EL (cell line): ENCODE results near the gene CNTNAP2.
A peak's percentile ranks its signal among the peaks of the same experiment; 100 is the strongest.

Experiments used
- DNase-seq: peaks from one replicate; pipeline ENCODE4 v3.0.0-alpha.2; 2016

Gene CNTNAP2

GRCh38 chr7:146635205-146636032 lies 518.8 kb downstream of the CNTNAP2 start:
- no peak for DNase-seq

GRCh38 chr7:146636033-146636356 lies 519.4 kb downstream of the CNTNAP2 start:
- no peak for DNase-seq

GRCh38 chr7:146636581-146636980 lies 520.0 kb downstream of the CNTNAP2 start:
- DNase-seq: no peak

DNA sequence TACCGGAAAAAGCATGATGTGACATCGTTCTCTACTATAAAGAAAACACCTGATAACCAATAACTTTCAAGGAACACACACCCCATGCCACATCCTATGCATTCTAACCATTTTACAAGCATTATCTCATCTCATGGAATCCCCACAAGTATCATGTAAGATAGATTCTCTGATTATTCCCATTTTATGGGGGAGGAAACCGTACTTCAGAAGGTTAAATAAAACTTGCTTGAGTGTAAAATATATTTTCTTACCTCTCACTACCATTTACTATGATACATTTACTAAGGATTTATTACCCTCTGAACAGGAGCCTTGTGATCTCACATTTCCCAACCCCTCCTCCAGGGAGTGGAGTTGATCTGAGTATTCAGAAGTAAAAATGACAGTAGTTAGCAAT lies 522.7 kb downstream of the CNTNAP2 start:
- no peak for DNase-seq

GRCh38 chr7:146641491-146641890 lies 524.9 kb downstream of the CNTNAP2 start:
- DNase-seq: no peak

- no peak for DNase-seq
Measured at GRCh38 chr7:146645383-146645976, 528.9 kb downstream of the CNTNAP2 start.

- no peak for DNase-seq
Measured at GRCh38 chr7:146647445-146647844, 530.8 kb downstream of the CNTNAP2 start.

GRCh38 chr7:146652176-146652575 lies 535.6 kb downstream of the CNTNAP2 start:
- DNase-seq: no peak

DNA sequence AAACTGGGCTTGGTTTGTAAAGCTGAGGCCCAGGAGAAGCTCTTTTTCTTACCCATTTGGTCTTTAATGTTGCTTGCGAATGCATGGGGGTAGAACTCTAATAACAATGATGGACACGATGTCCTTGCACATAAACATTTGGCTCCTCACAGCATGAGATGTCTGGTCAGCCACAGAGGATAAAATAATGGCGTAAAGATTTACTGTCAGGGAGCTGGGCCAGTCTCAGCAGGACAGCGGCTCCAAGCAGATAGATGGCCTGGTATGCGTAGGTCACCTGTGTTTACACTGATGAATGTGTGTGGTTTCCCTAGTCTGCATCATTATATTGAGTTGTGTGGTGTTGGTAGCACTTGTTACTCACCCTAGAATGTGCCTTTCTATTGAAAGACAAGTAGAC lies 537.4 kb downstream of the CNTNAP2 start:
- DNase-seq: no peak

GRCh38 chr7:146655928-146656797 lies 539.6 kb downstream of the CNTNAP2 start:
- no peak for DNase-seq

GRCh38 chr7:146656988-146657387 lies 540.4 kb downstream of the CNTNAP2 start:
- no peak for DNase-seq

- DNase-seq: no peak
Measured at GRCh38 chr7:146658604-146659003, 542.0 kb downstream of the CNTNAP2 start.

- no peak for DNase-seq
Measured at GRCh38 chr7:146659732-146660131, 543.1 kb downstream of the CNTNAP2 start.

DNA sequence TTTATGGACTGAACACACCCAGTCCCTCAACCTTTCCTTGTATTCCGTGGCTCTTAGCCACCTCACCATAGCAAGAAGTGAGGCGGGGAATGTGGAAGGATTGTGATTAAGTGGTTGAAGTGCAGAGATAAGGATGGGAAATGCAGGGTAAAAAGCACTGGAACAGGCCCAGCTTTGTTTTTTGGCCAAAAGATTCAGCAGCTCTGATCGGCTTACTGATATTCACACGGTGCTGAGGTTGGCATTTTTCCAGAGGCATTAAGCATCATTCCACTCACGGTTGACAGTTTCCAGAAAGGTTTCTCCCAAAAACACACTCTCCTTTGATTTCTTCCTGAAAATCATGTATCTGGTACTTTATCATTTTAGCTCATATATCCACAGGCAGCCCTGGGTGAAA lies 544.2 kb downstream of the CNTNAP2 start:
- DNase-seq: no peak

GRCh38 chr7:146661435-146661834 lies 544.8 kb downstream of the CNTNAP2 start:
- DNase-seq: no peak

DNA sequence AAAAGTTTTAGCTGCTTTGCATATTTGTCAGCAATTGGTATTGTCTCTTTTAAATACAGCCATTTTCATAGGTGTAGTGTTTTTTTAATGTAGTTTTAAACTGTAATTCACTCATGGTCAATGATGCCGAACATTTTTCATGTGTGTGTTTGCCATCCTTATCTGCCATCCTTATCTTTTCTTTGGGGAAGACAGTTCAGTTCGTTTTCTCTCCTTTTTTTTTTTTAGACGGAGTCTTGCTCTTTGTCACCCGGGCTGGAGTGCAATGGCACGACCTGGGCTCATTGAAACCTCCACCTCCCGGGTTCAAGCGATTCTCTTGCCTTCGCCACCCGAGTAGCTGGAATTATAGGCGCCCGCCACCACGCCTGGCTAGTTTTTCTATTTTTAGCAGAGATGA lies 545.3 kb downstream of the CNTNAP2 start:
- no peak for DNase-seq

GRCh38 chr7:146665023-146665422 lies 548.4 kb downstream of the CNTNAP2 start:
- DNase-seq: no peak

DNA sequence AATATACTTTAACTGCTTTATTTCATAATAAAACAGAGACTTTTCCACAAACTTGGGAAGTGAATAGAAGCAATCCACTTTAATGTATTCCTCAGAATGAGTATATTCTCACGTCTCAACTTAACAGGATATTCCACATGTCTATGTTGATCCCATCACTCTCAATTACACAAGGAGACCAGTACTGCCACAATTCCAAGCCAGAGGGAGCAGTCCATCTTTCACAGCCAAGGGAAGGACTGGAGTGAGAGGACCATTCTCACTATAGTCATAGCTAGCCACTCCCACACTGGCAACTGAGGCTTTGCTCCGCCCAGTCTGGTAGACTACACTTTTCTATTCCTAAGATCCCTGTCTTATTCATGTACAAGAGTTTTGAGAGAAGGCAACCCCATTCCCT lies 553.9 kb downstream of the CNTNAP2 start:
- no peak for DNase-seq

DNA sequence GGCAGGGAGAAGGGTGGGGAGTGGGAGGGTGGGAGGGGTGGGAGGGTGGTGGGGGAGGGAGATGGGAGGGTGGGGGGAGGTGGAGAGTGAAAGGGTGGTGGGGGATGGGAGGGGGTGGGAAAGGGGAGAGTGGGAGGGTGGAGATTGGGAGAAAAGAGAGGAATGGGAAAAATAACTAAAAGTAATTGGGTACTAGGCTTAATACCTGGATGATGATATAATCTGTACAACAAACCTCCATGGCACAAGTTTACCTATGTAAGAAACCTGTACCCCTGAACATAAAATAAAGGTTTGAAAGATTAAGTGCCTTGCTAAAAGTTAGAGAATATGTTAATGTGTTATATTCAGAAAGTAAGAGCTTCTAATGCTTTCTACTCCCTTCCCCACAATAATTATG lies 564.9 kb downstream of the CNTNAP2 start:
- no peak for DNase-seq

DNA sequence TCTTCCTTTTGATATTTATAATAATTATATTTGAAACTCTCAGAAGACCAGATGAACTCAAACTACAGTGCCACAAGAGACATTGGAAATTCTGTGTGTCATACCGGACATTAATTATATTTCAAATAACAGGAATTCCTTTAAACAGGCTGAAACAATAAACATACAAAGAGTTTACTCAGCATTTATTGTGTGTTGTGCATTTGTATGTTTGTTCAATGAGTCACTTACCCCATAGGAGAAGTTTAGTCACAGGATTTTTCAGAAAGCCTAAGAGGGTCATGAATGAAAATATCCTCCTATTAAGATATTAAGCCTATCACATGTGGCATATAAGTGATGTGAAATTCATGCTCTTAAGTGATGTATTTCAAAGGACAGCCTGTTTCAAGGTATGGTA lies 566.8 kb downstream of the CNTNAP2 start:
- peak; percentile 0 for DNase-seq

DNA sequence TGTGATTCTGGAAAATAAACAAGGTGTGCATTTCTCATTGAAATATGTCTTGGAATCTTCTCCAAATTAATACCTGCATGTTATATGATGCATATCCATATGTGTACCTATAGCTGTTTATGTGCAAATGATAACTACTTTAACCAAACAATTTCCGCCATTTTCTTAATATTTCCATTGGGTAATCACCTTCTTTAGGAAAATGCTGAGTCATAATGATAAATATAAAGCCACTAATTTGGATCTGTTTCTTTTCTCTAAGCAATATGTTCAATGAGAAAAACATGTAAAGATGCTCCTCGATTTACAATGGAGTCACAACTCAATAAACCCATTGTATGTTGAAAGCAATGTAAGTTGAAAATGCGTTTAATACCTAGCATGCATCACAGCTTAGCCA lies 574.4 kb downstream of the CNTNAP2 start:
- no peak for DNase-seq

DNA sequence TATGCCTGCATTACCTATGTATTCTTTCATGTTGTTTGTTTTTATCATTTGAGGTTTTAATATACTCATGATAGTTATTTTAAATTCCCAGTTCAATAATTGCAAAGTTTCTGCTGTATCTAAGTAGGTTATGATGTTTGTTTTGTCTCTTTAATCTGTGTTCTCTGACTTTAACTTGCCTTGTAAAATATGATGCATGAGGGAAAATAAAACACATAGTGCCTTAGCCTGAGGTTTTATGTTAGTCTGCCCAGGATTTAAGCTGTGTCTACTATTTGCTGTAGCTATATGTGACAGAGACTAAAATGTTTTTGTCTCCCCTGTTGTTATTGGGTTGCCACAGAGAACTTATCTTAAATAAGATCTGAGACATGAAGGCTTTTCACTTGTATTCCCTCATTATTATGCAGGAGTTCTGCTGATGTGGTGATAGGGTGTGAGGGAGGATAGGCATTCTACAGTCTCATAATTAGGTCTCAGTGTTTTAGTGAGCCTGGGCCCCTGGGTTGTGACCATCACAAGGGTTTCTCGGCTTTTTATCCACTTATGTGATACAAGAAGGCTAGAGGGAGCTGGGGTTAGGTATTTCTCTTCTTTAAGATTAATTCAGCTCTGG lies 582.5 kb downstream of the CNTNAP2 start:
- no peak for DNase-seq

GRCh38 chr7:146700015-146700560 lies 583.5 kb downstream of the CNTNAP2 start:
- DNase-seq: no peak
